Activated CD4-positive, CD25-positive, alpha-beta regulatory T cell treated with anti-CD3 and anti-CD28 coated beads, Interleukin-2, amount 50 U/mL, for 72 hours (primary cell): ENCODE data around the gene DDR1.
"Not testable (repeated sequence)": the region's sequence is repeated elsewhere in the genome, so short reads cannot be mapped to it uniquely, and the experiment has no call there.

Source experiments
- DNase-seq: peaks from one replicate; pipeline ENCODE4 v3.0.0; 2021

The DDR1 gene

DNA sequence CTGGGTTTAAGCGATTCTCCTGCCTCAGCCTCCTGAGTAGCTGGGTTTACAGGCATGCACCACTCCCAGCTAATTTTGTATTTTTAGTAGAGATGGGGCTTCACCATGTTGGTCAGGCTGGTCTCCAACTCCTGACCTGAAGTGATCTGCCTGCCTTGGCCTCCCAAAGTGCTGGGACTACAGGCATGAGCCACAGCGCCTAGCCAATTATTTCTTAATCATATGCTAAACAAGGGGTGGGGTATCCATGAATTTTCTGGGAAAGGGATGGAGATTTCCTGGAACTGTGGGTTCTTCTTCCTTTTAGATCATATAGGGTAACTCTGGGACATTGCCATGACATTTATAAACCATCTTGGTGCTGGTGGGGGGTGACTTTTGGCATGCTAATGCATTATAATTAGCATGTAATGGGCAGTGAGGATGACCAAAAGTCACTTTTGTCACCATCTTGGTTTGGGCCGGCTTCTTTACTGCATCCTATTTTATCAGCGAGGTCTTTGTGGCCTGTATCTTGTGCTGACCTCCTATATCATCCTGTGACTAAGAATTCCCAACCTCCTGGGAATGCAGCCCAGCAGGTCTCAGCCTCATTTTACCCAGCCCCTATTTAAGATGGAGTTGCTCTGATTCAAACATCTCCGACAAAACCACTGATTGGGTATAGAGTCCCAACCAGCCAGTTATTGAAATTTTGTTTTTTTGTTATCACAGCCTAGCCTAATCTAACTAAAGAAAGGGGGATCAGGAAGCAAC lies 29.9 kb upstream of the DDR1 start:
- DNase-seq: no peak

DNA sequence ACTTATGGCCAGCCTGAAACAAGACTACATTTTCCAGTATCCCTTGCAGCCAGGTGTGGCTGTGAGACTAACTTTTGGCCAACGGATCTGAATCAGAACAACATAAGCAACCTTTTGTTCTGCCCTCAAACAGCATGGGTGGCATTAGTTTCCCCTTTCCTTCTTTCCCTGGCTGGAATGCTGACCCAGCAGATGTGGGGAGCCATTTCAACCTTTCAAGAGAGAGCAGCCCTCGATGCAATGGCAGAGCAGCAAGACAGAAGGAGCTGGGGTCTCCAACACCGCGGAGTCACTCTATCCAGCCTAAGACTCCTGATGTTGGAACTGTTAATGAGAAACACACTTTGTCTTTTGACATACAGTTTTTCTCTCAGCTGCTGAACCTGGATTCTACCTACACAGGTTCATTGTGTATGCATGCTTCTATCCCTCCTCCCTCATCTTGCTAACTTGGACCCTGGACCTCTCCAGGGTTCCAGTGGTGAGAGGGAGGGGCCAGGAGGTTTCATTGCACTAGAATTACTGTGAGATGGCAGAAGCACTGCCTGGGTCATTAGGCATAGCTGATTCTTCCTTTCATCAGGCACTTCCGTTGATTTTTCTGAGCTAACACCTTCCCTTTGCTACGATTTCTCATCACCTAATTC lies 28.8 kb upstream of the DDR1 start:
- no peak for DNase-seq

DNA sequence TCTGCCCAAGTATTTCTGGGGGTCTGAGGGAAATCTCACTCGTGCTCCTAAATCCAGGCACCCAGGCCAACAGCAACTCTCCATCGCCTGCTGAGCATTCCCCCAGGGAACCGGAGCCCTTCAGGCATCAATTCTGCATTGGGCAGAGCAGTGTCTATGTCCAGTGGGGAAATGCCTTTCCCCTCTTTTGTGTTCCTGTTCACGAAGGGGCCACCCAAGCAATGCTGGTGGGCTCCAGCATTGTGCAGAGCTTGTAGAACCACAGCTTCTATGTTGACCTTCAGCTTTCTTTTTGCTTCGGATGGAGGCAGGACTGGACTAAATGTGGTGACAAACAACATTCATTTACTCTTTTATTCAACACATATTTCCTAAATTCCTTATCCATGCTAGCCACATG lies 27.2 kb upstream of the DDR1 start:
- DNase-seq: no peak

DNA sequence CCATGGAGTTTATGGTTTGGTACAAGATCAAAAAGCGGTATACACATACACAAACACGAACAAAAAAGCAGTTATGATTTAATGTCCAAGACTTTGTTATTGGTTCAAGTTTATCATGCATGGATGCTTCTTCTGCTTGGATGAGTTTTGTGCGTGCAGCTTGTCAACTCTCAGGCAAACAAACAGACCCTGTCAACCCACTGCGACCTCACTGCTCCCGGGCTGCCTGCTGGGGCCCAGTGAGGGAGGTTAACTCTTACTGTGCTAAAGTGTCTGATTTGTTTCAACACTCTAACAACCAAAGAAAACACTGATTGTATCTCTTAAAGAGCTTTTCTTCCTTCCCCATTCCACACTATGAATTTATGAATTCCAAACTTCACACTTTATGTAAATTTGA lies 26.8 kb upstream of the DDR1 start:
- DNase-seq: no peak

GRCh38 chr6:30859726-30860125 lies 24.6 kb upstream of the DDR1 start:
- DNase-seq: not testable (repeated sequence)

- no peak for DNase-seq
These were observed 22.9 kb upstream of the DDR1 start for GRCh38 chr6:30861257-30862048.

- no peak for DNase-seq
These were observed 22.0 kb upstream of the DDR1 start for GRCh38 chr6:30862156-30862875.

- DNase-seq: no peak
These were observed 20.0 kb upstream of the DDR1 start for GRCh38 chr6:30864325-30864724.

GRCh38 chr6:30869241-30869749 lies 15.0 kb upstream of the DDR1 start:
- DNase-seq: not testable (repeated sequence)

DNA sequence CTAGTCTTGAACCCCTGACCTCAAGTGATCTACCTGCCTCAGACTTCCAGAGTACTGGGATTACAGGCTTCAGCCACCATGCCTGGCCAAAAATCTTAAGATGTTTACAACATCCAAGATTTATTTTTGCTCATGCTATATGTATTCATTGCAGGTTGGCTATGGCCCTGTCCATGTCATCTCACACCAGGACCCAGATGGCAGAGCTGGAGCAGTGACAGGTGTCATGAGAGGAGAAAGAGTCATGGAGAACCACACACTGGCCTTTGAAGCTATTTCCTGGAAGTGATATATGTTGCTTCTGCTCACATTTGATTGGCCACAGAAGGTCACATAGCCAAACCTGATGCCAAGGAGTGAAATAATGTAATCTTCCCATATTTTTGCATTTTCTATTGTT lies 13.8 kb upstream of the DDR1 start:
- DNase-seq: no peak

GRCh38 chr6:30871592-30872183 lies 12.6 kb upstream of the DDR1 start:
- DNase-seq: no peak

GRCh38 chr6:30873137-30873640 lies 11.1 kb upstream of the DDR1 start:
- DNase-seq: no peak

GRCh38 chr6:30873795-30874194 lies 10.5 kb upstream of the DDR1 start:
- not testable (repeated sequence) for DNase-seq

DNA sequence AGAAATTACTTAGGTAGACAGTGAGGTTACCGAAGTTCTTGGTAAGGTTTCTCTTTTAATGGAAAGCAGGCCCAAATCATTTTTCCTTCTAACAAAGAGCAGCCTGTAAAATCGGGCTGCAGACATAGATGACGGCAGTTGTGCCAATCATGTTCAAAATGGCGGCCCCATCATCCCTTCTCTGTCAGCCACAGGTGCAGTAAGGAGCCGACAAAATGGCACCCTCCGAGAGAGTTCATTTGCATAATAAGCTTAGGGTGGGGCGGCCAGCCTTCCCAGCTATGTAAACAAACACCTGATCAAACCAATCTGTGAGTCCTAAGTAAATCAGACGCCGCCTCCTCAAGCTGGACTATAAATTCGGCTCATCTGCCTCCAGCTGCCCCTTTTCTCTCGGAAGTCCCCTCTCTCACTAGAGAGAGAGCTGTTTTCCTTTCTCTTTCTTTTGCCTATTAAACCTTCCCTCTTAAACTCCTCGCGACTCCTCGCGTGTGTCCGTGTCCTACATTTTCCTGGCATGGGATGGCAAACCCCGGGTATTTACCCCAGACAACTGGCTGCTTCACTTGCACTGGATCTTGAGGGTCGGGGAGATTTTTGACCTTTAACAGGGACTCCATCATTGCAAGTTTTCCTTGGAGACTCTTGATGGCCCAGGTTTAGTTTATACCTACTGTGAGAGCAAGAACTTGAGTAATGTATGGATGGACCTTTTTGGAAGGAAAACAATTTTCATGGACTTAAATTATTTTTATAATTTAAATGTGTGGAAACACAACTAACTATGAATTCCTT lies 8.9 kb upstream of the DDR1 start:
- no peak for DNase-seq

DNA sequence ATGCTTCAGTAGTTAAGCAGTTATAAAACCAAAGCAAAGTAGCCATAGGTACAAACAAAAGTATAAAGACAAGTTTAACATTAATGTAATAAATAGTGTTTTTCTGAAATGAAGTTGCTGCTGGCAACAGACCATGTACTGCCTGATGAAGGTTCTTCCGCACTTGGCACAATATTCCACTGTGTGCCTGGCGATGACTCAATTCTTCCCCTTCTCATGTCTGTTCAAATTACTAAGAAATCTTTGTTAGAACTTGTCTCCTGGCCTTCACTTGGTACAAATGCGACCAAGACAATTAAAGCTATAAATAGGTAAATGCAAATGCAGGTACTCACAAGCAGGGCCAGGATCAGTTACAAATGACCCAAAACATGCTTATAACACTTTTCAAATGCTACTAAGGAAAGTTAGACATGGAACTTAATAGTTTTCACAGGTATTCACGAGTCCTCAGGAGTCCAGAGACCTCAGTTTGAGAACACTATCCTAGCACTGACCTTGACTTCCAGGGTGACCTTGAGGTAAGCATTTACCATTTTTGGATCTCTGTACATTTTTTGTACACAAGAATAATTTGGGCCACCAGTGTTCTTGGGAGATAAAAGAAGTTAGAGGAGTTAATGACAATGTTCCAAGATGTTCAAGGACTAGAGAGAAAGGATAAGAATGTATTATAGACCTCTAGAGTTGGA lies 8.1 kb upstream of the DDR1 start:
- DNase-seq: no peak

GRCh38 chr6:30877419-30878262 lies 6.7 kb upstream of the DDR1 start:
- DNase-seq: peak; percentile 76

DNA sequence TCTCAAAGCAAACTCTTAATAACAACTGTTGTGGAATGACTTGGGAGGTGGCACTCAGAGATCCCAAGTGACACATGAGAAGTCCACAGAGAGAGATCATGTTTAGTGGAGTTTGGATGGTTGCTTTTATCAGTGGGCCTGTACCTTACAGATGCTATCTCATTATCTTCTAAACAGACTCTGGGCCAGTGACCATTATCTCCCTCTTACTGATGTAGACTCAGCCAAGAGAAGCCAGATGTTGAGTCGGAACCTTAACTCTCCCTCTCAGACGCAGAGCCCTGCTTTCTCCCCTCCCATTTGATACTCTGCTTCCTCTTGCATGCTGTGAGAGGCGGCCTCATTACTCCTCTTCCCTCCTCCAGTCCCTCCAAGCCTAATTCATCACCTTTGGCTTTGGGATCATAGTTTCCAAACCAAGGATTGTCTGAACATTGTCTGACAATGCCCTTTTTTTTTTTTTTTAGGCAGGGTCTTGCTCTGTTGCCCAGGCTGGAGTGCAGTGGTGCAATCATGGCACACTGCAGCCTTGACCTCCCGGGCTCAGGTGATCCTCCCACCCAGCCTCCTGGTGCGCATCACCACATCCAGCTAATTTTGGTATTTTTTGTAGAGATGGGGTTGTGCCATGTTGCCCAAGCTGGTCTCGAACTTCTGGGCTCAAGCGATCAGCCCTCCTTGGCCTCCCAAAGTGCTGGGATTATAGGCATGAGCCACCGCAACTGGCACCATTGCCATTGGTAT lies 4.5 kb upstream of the DDR1 start:
- peak; percentile 9 for DNase-seq

DNA sequence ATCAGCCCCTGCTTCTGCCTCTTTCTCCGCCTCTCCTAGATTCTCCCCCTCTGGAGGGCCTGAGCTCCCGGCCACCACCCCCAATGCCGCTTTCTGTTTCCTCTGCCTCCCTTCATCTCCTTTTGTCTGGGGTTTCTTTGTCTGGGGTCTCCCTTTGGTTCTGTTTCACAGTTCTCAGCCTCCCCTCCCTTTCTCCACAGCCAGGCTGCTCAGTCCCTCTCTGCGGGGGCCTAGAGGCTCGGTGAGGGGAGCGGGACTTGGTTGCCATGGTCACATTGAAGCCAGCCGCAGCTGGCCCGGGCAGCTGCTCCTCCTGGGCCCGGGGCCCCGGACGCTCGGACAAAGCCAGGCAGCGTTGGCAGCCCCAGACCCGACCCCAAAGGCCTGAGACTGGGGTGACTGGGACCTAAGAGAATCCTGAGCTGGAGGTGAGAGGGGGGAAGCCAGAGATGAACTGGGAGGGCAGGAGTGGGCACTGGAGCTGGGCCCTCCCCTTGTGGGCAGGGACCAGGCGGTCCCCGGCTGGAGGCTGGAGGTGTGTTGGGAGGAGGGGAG lies 3.5 kb upstream of the DDR1 start:
- peak; percentile 15 for DNase-seq
